Measurements from ENCODE around the gene SKI.
A peak's percentile ranks its signal among the peaks of the same experiment; 100 is the strongest.

Gene SKI

DNA sequence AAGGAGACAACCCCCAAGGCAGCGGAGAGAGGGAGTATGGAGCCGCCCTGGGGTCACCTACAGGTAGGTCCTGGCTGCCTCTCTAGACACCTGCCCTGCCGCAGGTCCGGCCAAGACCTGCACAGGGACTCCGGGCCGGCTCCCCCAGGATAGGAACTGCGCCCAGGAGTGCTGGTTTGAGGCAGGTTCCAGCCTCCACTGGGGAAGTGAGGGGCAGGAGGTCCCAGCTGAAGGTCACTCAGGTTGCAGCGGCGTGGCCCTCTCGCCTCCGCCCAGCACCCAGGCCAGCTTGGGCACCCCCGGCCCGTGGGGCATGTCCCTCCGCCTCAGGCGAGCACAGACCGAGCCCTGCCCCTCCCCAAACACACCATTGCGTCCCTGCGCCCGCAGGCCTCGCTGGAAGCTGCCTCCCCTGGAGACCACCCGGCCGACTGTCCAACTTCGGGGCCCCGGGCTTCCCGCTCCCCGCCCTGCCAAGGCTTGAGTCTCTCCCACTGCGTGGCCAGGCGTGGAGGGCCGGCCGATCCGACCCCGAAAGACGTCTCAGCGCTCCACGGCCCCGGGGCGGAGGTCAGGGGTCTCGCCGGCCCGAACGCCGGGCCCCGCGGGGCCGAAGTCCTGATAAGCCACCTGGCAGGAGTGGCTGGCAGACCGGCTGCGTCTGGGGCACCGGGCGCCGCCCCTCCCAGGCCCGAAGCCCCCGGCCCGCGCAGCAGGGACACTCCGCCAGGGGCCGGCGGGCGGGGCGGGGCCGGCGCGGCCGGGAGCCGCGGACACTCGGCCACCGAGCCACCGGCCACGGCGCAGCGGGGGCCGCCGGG lies 1.4 kb upstream of the SKI start:
- Mint-ChIP-seq H3K36me3 (ENCODE audit: low read depth) (peaks cover 20% of the 10 kb centered on the region), H3K27ac (peak overlapping the region; percentile 87), H3K27me3 (ENCODE audit: low read depth) (peaks cover 7% of the 10 kb centered on the region), H3K4me1 (ENCODE audit: low read depth) (peaks cover 16% of the 10 kb centered on the region), H3K4me3 (peak overlapping the region; percentile 74), H3K9me3 (no peaks in the 10 kb centered on the region)
- no peak for DNase-seq (ENCODE audit: low spot score)

DNA sequence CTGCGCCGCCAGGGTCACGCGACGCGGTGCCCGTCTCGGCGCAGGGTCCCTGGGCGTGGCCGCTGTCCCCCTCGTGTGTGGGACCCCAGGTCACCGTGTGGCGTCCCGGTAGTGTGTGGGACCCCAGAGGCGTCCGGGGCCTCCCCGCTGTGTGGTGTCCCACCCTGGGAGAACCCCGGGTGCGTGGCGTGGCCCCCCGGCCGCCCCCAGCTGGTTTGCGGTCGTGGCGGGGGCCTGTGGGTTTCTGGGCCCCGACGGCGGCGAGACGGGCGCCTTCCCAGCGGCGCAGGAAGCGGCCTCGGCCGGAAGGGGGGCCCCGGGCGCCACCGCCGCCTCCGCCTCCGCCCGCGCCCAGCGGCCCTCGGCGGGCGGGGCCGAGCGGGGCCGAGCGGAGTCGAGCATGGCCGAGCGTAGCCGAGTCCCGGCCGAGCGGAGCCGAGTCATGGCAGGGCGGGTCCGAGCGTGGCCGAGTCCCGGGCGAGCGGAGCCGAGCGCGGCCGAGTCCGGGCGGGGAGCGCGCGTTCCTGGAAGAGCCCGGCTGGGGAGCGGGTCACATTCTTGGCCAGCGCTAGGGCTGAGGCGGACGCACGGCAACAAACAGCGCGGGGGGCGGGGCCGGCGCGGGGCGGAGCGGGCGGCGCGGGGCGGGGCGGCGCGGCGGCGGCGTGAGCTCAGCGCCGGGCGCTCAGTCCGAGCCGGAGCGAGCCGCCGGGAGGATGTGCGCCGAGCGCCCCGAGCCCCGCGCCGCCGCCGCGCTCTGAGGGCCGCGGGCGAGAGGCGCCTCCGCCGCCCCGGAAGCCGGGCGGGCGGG lies 568 bp upstream of the SKI start:
- peak; percentile 97 for DNase-seq (ENCODE audit: low spot score)
- peak overlapping the region; percentile 76 for H3K27ac Mint-ChIP-seq
- peaks cover 7% of the 10 kb centered on the region for H3K27me3 Mint-ChIP-seq (ENCODE audit: low read depth)
- peaks cover 21% of the 10 kb centered on the region for H3K4me1 Mint-ChIP-seq (ENCODE audit: low read depth)
- peaks cover 25% of the 10 kb centered on the region for H3K36me3 Mint-ChIP-seq (ENCODE audit: low read depth)
- peak overlapping the region; percentile 43 for H3K4me3 Mint-ChIP-seq
- no peaks in the 10 kb centered on the region for H3K9me3 Mint-ChIP-seq

DNA sequence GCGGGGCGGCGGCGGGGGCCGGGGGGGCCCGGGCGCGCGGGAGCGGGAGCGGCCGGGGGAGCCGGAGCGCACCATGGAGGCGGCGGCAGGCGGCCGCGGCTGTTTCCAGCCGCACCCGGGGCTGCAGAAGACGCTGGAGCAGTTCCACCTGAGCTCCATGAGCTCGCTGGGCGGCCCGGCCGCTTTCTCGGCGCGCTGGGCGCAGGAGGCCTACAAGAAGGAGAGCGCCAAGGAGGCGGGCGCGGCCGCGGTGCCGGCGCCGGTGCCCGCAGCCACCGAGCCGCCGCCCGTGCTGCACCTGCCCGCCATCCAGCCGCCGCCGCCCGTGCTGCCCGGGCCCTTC lies 546 bp downstream of the SKI start:
- no peaks in the 10 kb centered on the region for H3K9me3 Mint-ChIP-seq
- peak overlapping the region; percentile 87 for H3K27ac Mint-ChIP-seq
- peaks cover 30% of the 10 kb centered on the region for H3K4me1 Mint-ChIP-seq (ENCODE audit: low read depth)
- peaks cover 7% of the 10 kb centered on the region for H3K27me3 Mint-ChIP-seq (ENCODE audit: low read depth)
- H3K36me3 Mint-ChIP-seq (ENCODE audit: low read depth): peaks cover 27% of the 10 kb centered on the region
- peak overlapping the region; percentile 96 for H3K4me3 Mint-ChIP-seq
- peak; percentile 28 for DNase-seq (ENCODE audit: low spot score)

DNA sequence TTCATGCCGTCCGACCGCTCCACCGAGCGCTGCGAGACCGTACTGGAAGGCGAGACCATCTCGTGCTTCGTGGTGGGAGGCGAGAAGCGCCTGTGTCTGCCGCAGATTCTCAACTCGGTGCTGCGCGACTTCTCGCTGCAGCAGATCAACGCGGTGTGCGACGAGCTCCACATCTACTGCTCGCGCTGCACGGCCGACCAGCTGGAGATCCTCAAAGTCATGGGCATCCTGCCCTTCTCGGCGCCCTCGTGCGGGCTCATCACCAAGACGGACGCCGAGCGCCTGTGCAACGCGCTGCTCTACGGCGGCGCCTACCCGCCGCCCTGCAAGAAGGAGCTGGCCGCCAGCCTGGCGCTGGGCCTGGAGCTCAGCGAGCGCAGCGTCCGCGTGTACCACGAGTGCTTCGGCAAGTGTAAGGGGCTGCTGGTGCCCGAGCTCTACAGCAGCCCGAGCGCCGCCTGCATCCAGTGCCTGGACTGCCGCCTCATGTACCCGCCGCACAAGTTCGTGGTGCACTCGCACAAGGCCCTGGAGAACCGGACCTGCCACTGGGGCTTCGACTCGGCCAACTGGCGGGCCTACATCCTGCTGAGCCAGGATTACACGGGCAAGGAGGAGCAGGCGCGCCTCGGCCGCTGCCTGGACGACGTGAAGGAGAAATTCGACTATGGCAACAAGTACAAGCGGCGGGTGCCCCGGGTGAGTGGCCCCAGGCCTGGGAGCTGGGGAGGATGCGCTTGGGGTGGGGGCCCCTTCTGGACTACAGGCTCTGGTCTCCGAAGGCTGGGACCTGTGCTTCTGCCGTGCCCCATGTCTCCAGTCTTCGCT lies 1.1 kb downstream of the SKI start:
- H3K4me1 Mint-ChIP-seq (ENCODE audit: low read depth): peaks cover 31% of the 10 kb centered on the region
- peaks cover 5% of the 10 kb centered on the region for H3K27me3 Mint-ChIP-seq (ENCODE audit: low read depth)
- H3K36me3 Mint-ChIP-seq (ENCODE audit: low read depth): peaks cover 28% of the 10 kb centered on the region
- DNase-seq (ENCODE audit: low spot score): peak; percentile 54
- peak overlapping the region; percentile 96 for H3K4me3 Mint-ChIP-seq
- peak overlapping the region; percentile 87 for H3K27ac Mint-ChIP-seq
- H3K9me3 Mint-ChIP-seq: no peaks in the 10 kb centered on the region

DNA sequence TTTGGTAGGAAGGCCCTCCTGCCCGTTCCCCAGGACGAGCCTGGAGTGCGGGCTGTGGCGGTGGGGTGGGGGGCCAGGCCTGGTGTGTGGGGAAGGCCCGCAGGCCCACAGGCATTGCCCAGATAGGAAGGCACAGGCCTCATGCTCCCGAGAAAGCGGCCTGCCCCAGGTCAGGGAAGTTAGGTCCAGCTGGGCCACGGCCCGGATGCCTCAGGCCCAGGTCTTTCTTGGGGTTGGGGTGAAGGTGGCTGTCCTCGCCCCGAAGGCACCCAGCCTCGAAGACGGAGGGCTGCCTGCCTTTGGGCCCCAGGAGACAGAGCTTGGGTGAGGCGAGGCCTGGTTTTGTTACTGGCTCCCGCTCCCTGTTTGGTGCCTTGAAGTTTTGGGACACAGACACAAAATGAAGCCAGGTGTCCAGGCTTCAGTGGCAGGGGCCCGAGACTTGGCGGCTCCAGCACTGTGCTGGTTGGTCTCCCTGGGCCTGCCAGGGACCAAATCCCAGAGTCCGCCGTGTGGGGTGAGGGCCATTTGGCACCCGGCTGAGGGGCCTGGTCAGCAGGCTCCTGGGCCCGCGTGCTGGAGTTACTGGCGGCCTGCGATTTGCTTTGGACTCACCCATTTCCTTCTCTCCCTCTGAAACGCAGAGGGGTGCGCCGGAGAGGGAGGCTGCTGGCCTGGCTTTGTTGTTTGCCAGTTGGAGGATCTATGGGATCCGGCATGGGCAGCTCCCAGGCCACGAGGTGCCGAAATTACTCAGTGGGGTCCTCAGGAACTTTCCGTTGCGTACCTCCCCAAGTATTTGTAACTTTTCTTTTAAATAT lies 2.0 kb downstream of the SKI start:
- peak overlapping the region; percentile 97 for H3K27ac Mint-ChIP-seq
- peaks cover 31% of the 10 kb centered on the region for H3K36me3 Mint-ChIP-seq (ENCODE audit: low read depth)
- peaks cover 3% of the 10 kb centered on the region for H3K27me3 Mint-ChIP-seq (ENCODE audit: low read depth)
- H3K9me3 Mint-ChIP-seq: no peaks in the 10 kb centered on the region
- peaks cover 35% of the 10 kb centered on the region for H3K4me1 Mint-ChIP-seq (ENCODE audit: low read depth)
- DNase-seq (ENCODE audit: low spot score): peak; percentile 33
- peak overlapping the region; percentile 96 for H3K4me3 Mint-ChIP-seq

DNA sequence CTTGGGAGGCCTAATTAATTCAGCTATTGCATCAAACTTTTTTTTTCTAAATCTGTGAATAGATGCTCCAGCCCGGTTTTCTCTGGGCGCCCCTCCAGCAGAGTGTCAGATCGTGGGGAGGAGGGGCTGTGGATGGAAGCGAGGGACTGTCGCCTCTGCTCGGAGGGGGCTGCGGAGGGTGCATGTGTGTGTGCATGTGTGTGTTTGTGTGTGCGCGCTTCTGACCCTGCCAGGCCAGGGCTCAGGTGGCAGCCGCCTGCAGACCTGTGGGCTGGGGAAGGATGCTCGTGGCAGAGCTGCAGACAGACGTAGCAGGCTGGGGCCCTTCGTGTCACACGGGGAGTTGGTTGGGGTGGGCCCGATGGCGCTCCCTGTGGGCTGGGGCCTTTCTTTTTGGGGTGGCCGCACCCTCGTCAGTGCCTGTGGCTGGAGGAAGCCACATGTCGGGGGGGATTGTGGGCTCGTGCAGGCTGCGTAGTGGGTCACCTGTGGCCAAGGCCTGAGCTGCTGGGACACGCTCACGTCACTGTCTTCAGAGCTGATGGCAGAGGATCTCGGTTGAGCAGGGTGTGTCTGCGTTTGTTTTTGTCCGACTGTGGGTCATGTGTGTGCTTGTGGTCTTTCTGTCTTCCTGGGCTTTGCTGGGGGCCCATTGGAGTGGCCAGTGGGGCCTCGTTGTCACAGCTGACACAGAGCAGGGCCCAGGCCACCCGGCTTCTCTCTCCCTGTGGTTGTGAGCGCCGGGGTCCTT lies 2.8 kb downstream of the SKI start:
- H3K36me3 Mint-ChIP-seq (ENCODE audit: low read depth): peaks cover 37% of the 10 kb centered on the region
- peaks cover 3% of the 10 kb centered on the region for H3K27me3 Mint-ChIP-seq (ENCODE audit: low read depth)
- H3K27ac Mint-ChIP-seq: peak overlapping the region; percentile 97
- peaks cover 41% of the 10 kb centered on the region for H3K4me1 Mint-ChIP-seq (ENCODE audit: low read depth)
- DNase-seq (ENCODE audit: low spot score): peak; percentile 33
- peak overlapping the region; percentile 96 for H3K4me3 Mint-ChIP-seq
- H3K9me3 Mint-ChIP-seq: no peaks in the 10 kb centered on the region

DNA sequence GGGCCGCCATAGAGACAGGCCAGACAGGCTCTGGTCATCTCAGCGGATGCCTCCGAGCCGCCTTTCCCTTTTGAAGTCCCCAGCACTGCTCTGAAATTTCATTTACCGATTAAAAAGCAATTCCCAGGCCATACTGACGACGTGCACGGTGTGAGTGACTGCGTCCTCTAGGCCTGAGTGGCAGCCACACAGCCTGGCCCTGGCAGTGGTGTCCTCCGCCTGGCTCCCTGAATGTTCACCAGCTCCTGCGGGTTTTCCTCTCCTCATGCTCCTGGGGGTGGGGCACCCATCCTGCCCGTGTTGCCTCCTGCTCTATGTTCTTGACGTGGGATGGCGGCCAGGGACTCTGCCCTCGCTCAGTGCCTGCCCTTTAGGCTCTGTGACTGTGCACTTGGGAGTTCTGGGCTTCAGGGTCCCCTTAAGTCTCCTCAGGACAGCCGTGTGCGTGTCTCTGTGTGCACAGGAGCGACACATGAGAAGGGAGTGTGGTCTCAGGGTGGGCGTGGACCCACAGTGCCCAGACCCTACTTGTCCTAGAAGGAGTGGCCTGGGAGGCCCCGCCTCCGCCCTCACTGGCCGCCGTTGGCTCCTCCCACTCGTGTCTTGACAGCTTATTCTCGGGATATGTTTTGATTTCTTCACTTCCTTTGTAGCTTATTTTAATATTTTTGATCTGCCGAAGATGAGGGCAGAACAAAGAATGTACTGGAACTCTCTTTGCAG lies 3.6 kb downstream of the SKI start:
- peak; percentile 74 for DNase-seq (ENCODE audit: low spot score)
- H3K9me3 Mint-ChIP-seq: no peaks in the 10 kb centered on the region
- peak overlapping the region; percentile 97 for H3K27ac Mint-ChIP-seq
- H3K4me3 Mint-ChIP-seq: peak overlapping the region; percentile 96
- H3K27me3 Mint-ChIP-seq (ENCODE audit: low read depth): no peaks in the 10 kb centered on the region
- peaks cover 44% of the 10 kb centered on the region for H3K4me1 Mint-ChIP-seq (ENCODE audit: low read depth)
- peaks cover 39% of the 10 kb centered on the region for H3K36me3 Mint-ChIP-seq (ENCODE audit: low read depth)

DNA sequence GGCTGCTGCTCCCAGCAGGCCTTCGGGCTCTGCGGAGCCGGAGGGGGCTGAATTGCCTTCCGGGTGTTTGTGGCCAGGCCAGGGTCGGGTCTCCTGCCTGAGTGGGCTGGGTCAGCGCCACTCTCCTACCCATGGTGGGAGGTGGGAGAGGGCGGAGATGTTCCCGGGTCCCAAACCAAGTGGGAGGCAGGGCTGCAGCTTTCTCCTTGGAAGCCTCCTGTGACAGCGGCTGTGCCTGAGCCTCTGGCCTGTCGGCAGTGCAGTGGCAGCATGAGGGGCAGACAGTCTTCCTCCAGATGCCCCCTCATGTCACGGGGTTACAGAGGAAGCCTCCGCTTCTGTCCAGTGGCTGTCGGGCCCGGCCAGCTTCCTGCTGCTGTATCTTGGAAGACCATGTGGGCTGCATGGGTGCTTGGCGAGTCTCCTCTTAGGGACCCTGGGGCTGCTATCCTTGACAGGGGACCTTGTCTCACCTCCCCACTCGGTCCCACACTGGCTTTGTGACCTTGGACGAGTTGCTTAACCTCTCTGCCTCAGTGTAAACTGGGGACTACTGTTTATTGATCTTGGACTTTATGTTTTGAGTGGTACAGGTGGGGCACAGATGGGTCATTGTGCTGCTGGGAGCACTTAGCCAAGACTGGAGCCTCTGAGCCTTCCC lies 4.3 kb downstream of the SKI start:
- Mint-ChIP-seq H3K9me3 (no peaks in the 10 kb centered on the region), H3K36me3 (ENCODE audit: low read depth) (peaks cover 42% of the 10 kb centered on the region), H3K27me3 (ENCODE audit: low read depth) (no peaks in the 10 kb centered on the region), H3K4me1 (ENCODE audit: low read depth) (peaks cover 50% of the 10 kb centered on the region), H3K4me3 (peak overlapping the region; percentile 96), H3K27ac (peak overlapping the region; percentile 97)
- no peak for DNase-seq (ENCODE audit: low spot score)

DNA sequence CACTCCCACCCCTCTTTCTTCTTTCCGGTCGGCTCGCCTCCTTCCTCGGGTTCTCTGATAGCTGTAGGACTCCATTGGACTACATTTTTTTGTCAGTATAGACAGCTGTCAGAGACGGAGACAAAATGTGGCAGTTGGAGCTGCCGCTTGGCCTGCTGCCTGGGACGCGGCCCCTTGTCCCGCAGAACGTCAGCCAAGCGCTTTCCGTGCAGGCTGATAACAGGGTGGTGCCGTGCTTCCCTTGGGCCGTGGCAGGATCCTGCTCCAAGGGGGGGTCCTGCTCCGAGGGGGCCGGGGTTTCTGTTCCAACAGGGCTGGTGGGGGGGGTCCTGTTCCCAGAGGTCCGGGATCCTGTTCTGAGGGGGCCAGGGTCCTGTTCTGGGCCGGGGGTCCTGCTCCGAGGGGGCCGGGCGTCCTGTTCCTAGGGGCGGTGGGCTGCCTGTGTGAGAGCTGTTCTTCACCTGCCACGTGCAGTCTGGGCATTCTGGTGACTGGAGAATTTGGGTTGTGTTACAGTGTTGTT lies 4.9 kb downstream of the SKI start:
- Mint-ChIP-seq H3K36me3 (ENCODE audit: low read depth) (peaks cover 42% of the 10 kb centered on the region), H3K9me3 (no peaks in the 10 kb centered on the region), H3K4me3 (peak overlapping the region; percentile 96), H3K27ac (peak overlapping the region; percentile 97), H3K4me1 (ENCODE audit: low read depth) (peaks cover 54% of the 10 kb centered on the region), H3K27me3 (ENCODE audit: low read depth) (no peaks in the 10 kb centered on the region)
- DNase-seq (ENCODE audit: low spot score): no peak

DNA sequence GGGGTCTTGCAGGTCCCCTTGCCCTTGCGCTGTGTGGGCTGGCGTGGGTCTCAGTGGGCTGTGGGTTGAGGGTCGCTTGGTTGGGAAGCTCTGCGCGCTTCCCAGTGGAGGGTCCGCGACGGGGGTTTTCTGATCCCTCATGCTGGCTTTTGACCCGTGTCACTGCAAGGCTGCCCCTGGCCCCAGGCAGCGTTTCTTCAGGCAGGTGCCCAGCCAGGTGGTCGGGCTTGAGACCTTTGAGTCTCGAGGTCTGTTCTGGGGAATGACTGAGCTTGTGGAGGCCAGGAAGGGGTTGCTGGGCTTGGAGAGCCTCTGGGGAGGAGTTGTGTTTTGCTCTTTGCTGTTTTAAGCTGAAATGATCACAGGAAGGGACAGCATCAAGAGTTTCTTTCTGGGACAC lies 5.3 kb downstream of the SKI start:
- Mint-ChIP-seq H3K4me1 (ENCODE audit: low read depth) (peaks cover 54% of the 10 kb centered on the region), H3K4me3 (peak overlapping the region; percentile 87), H3K27ac (peak overlapping the region; percentile 41), H3K9me3 (no peaks in the 10 kb centered on the region), H3K36me3 (ENCODE audit: low read depth) (peaks cover 42% of the 10 kb centered on the region), H3K27me3 (ENCODE audit: low read depth) (no peaks in the 10 kb centered on the region)
- DNase-seq (ENCODE audit: low spot score): no peak

DNA sequence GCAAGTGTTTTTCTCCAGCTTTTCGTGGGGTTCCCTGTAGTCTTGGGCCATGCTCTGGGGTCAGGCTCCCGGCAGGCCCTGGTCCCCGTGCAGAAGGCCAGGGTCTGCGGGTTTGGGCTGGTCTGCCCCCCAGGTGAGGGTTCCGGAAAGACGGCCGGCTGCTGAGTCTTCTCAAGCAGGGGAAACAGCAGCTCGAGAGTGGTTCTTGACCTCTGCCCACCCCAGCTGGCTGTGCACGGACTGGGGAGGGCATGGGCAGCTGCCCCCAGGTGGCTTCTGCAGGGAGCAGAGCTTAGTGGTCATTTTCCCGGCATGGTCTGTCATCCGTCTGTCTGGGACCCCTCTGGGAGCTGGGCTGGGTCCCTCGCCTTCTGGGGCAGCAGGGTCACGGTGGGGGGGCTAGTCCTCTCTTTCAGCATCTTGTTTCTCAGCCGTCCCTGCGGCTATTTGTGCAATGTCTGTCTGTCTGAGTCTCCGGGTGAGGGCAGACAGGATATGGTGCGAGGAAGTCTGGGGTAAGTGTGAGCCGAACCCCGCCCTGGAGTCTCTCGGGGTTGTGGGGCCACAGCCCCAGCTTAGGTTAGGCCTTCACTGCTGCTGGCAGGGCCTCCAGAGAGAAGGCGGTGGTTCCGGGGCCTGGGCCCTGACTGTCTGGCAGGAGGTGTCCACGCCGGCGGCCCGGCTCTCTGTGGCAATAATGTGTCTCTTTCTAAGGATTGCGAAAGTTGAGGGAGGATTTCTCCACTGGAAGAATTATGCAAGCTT lies 6.1 kb downstream of the SKI start:
- Mint-ChIP-seq H3K9me3 (no peaks in the 10 kb centered on the region), H3K4me3 (peak overlapping the region; percentile 87)

More for the DNA sequence above, 6.1 kb downstream of the SKI start:
- Mint-ChIP-seq H3K36me3 (ENCODE audit: low read depth) (peaks cover 39% of the 10 kb centered on the region), H3K4me1 (ENCODE audit: low read depth) (peaks cover 56% of the 10 kb centered on the region), H3K27ac (peak overlapping the region; percentile 85), H3K27me3 (ENCODE audit: low read depth) (no peaks in the 10 kb centered on the region)
- DNase-seq (ENCODE audit: low spot score): peak; percentile 55
